KMS-11 (cell line): ENCODE data around the gene ZNRF4.

Source experiments
- H2AFZ ChIP-seq: fragments of 200-600 bp; sonication (generic); 2 replicates; pipeline ENCODE4 v1.6.1; 2016; ENCODE audit warnings: antibody characterized with exemption, mixed run types, low read depth
- H3K27ac ChIP-seq: fragments of 200-600 bp; sonication (generic); 2 replicates; pipeline ENCODE4 v1.6.1; 2016; ENCODE audit warnings: mild to moderate bottlenecking, mixed run types
- H3K27me3 ChIP-seq: fragments of 200-600 bp; sonication (generic); 2 replicates; pipeline ENCODE4 v1.6.1; 2017; ENCODE audit warnings: mild to moderate bottlenecking, low read depth, mixed run types, moderate library complexity; ENCODE audit not compliant: insufficient read depth
- H3K36me3 ChIP-seq: fragments of 200-600 bp; sonication (generic); 2 replicates; pipeline ENCODE4 v1.6.1; 2017; ENCODE audit warnings: mild to moderate bottlenecking, mixed run types; ENCODE audit not compliant: insufficient read depth
- H3K4me1 ChIP-seq: fragments of 200-600 bp; sonication (generic); 2 replicates; pipeline ENCODE4 v1.6.1; 2016; ENCODE audit warnings: mild to moderate bottlenecking, low read depth, mixed run types; ENCODE audit not compliant: poor library complexity, severe bottlenecking
- H3K4me2 ChIP-seq: fragments of 200-600 bp; sonication (generic); 2 replicates; pipeline ENCODE4 v1.7.0; 2016; ENCODE audit warnings: mild to moderate bottlenecking, mixed run types
- H3K4me3 ChIP-seq: fragments of 200-600 bp; sonication (generic); IDR thresholded peaks from 2 replicates; pipeline ENCODE4 v1.6.1; 2017; ENCODE audit warnings: low read depth, low read length, mixed read lengths; ENCODE audit not compliant: insufficient read depth
- H3K79me2 ChIP-seq: fragments of 200-600 bp; sonication (generic); 2 replicates; pipeline ENCODE4 v1.6.1; 2016; ENCODE audit warnings: low read depth, mixed run types; ENCODE audit not compliant: insufficient read depth
- H3K9ac ChIP-seq: fragments of 200-600 bp; sonication (generic); 2 replicates; pipeline ENCODE4 v1.6.1; 2016; ENCODE audit warnings: mild to moderate bottlenecking, mixed run types
- H4K20me1 ChIP-seq: fragments of 200-600 bp; sonication (generic); 2 replicates; pipeline ENCODE4 v1.6.1; 2016; ENCODE audit warnings: mild to moderate bottlenecking, mixed run types; ENCODE audit not compliant: insufficient read depth
- CTCF ChIP-seq: fragments of 200-600 bp; sonication (generic); conservative IDR thresholded peaks from 2 replicates; pipeline ENCODE4 v1.6.1; 2017; ENCODE audit warnings: low read depth, mild to moderate bottlenecking, antibody characterized with exemption, low read length, moderate library complexity, mixed read lengths

The ZNRF4 gene

GRCh38 chr19:5466814-5467291 lies 11.6 kb downstream of the ZNRF4 start:
- no peaks in the 10 kb centered on the region for H4K20me1 ChIP-seq
- no peaks in the 10 kb centered on the region for H3K79me2 ChIP-seq
- no peak for TF ChIP-seq CTCF
- no peak overlapping the region for H3K9ac ChIP-seq
- peaks cover 28% of the 10 kb centered on the region for H3K27me3 ChIP-seq
- no peak overlapping the region for H3K27ac ChIP-seq
- H2AFZ ChIP-seq = no peak overlapping the region
- H3K36me3 ChIP-seq = no peaks in the 10 kb centered on the region
- H3K4me1 ChIP-seq = no peaks in the 10 kb centered on the region
- H3K4me2 ChIP-seq = no peak overlapping the region
- no peak overlapping the region for H3K4me3 ChIP-seq

- H3K27ac ChIP-seq = no peak overlapping the region
- TF ChIP-seq CTCF = no peak
- H3K4me2 ChIP-seq = no peak overlapping the region
Measured at GRCh38 chr19:5470264-5470671, 15.1 kb downstream of the ZNRF4 start.

GRCh38 chr19:5472286-5472685 lies 17.1 kb downstream of the ZNRF4 start:
- Histone ChIP-seq H3K79me2 (no peaks in the 10 kb centered on the region), H3K27ac (no peak overlapping the region), H3K4me3 (no peak overlapping the region), H3K36me3 (no peaks in the 10 kb centered on the region), H3K4me2 (no peak overlapping the region), H4K20me1 (no peaks in the 10 kb centered on the region), H3K27me3 (peaks cover 23% of the 10 kb centered on the region; the same call in 1 of the 2 replicates), H3K4me1 (no peaks in the 10 kb centered on the region), H3K9ac (no peak overlapping the region), H2AFZ (no peak overlapping the region)
- TF ChIP-seq CTCF = no peak

More at GRCh38 chr19:5470264-5470671, 15.1 kb downstream of the ZNRF4 start:
- Histone ChIP-seq H3K9ac (no peak overlapping the region), H3K4me1 (no peaks in the 10 kb centered on the region), H3K79me2 (no peaks in the 10 kb centered on the region), H3K4me3 (no peak overlapping the region), H3K36me3 (no peaks in the 10 kb centered on the region), H3K27me3 (peaks cover 29% of the 10 kb centered on the region), H4K20me1 (no peaks in the 10 kb centered on the region), H2AFZ (no peak overlapping the region)

- H3K27me3 ChIP-seq = peaks cover 19% of the 10 kb centered on the region; the same call in 1 of the 2 replicates
- H3K4me2 ChIP-seq = no peak overlapping the region
- H3K4me1 ChIP-seq = no peaks in the 10 kb centered on the region
- H3K27ac ChIP-seq = no peak overlapping the region
- no peak overlapping the region for H2AFZ ChIP-seq
- H4K20me1 ChIP-seq = no peaks in the 10 kb centered on the region
- H3K79me2 ChIP-seq = no peaks in the 10 kb centered on the region
- no peak overlapping the region for H3K9ac ChIP-seq
- TF ChIP-seq CTCF = no peak
- no peaks in the 10 kb centered on the region for H3K36me3 ChIP-seq
- H3K4me3 ChIP-seq = no peak overlapping the region
Measured at GRCh38 chr19:5473646-5474045, 18.4 kb downstream of the ZNRF4 start.
